Retinal pigment epithelial cell (primary cell): ENCODE results near the gene RGS12.

Experiments used
- DNase-seq: peaks from one replicate; pipeline ENCODE4 v3.0.0-alpha.2; 2010; ENCODE audit warnings: low read depth
- H3K4me3 ChIP-seq: 2 replicates; pipeline ENCODE4 v1.5.1; 2011; ENCODE audit warnings: mild to moderate bottlenecking, low read length, control low read depth, moderate library complexity
- CTCF ChIP-seq: conservative IDR thresholded peaks from 2 replicates; pipeline ENCODE4 v1.5.1; 2011; ENCODE audit warnings: low read depth, low read length, control low read depth, inconsistent platforms

RGS12 gene

GRCh38 chr4:3340038-3340699, 47.3 kb downstream of the RGS12 start:
- DNase-seq = no peak
- no peak for TF ChIP-seq CTCF
- H3K4me3 ChIP-seq = no peak overlapping the region

- no peak overlapping the region for H3K4me3 ChIP-seq
- DNase-seq = no peak
- TF ChIP-seq CTCF = no peak
These were observed 47.9 kb downstream of the RGS12 start for GRCh38 chr4:3340700-3341083.

GRCh38 chr4:3341760-3342159, 48.9 kb downstream of the RGS12 start:
- TF ChIP-seq CTCF = no peak
- DNase-seq = no peak
- no peak overlapping the region for H3K4me3 ChIP-seq

- no peak for DNase-seq
- TF ChIP-seq CTCF = no peak
- H3K4me3 ChIP-seq = no peak overlapping the region
These were observed 49.5 kb downstream of the RGS12 start for GRCh38 chr4:3342182-3342854.
